Uterine smooth muscle cell (primary cell): ENCODE measurements around the gene DHX38. TPM values are rescaled to one million over a fixed set of nuclear protein-coding genes. Genes with fewer than 3 reads are reported as not detected.

Experiments used
- total RNA-seq: library from RNA; depleted of rRNA; stranded (reverse); fragments of >200 nt; gene quantifications from 2 replicates; pipeline ENCODE4 v1.2.3, GENCODE V29; 2014

DHX38 gene
- 92.2 and 106 TPM in 2 replicates for total RNA-seq

DNA sequence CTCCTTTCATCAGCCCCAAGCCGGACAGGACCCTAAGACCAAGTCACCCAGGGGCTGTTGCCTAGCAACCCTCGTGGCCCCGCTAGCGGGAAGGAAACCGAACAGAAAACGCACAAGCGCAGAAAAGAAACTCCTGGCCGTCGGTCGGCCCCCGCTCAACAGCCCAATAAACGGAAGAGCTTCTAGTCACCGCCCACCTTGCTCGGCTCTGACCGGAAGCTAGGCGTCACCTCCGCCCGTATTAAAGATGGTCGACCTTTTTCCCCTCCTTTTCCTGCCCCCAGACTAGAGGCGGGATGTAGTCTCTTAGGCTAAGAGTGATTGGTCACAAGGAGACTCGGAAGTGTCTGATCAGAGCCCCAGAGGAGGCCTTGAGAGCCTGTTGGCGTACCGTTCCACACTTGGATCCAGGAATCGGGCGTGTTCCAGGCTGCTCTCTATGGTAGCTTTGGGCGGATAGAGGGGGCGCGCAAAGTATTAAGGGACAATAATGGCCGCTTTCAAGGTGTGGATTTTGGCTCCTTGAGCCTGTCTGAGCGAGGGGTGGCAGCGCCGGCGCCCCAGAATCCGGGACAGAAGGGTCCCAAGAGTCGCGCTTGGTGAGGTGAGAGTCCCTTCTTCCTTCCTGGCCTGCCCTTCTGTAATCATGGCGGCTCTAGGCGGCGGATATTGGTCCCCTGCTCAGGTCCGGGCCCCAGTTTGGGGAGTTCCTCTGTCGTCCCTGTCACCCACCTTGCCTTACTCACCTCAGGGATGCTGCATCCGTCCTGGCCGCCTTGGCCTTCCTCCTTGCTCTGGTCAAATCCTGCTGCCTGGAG is at the start of gene DHX38, which contains the start of gene TXNL4B:
Gene DHX38, plus strand, starts transcription at position 400 of the 818 bp plus-strand sequence. CDS start 2,311 bp downstream, outside the sequence.
Gene TXNL4B, minus strand, starts transcription at position 173 of the 818 bp plus-strand sequence. CDS start 2,871 bp downstream, outside the sequence.

GRCh38 chr16:72054254-72054847 is 39.3 kb upstream of the DHX38 start, which contains the start of gene HP:
TSS of gene HP (plus strand) at chr16:72054505. CDS start at chr16:72054653, 148 bp downstream.

Other genes starting within 250 kb of the DHX38 start
- gene ATXN1L, start 247.9 kb upstream of the DHX38 start, total RNA-seq: 9.1 and 11.1 TPM in 2 replicates
- 3.4 and 5.2 TPM in 2 replicates for gene ZNF821, start 209.7 kb upstream of the DHX38 start, total RNA-seq
- 151 TPM in 2 replicates for gene IST1, start 198.3 kb upstream of the DHX38 start, total RNA-seq
- gene PKD1L3, start 93.4 kb upstream of the DHX38 start, total RNA-seq: under 0.01 TPM in 1 of 2 replicates, not detected in the other
- gene DHODH, start 85.1 kb upstream of the DHX38 start, total RNA-seq: 4.4 and 5.9 TPM in 2 replicates
- 0.11 TPM in 1 of 2 replicates, not detected in the other for gene HP, start 39.3 kb upstream of the DHX38 start, total RNA-seq
- not detected in 2 replicates for gene HPR, start 30.6 kb upstream of the DHX38 start, total RNA-seq
- 11.2 and 13.2 TPM in 2 replicates for gene TXNL4B, start 227 bp upstream of the DHX38 start, total RNA-seq
- gene PMFBP1, start 78.3 kb downstream of the DHX38 start, total RNA-seq: 0.12 and 0.66 TPM in 2 replicates